HCT116 (cell line): Measurements from ENCODE around the gene GALNS. TPM values are rescaled to one million over a fixed set of nuclear protein-coding genes. Genes with fewer than 3 reads are reported as not detected.

ENCODE experiments used
- ATAC-seq: fragments of 200-7000 bp; cut with Tn5 transposase; 2 replicates; pipeline ENCODE4 v1.9.1; 2020; ENCODE audit warnings: mild to moderate bottlenecking, moderate library complexity
- BruUV-seq: library from RNA; stranded (reverse); fragments of 400-500 nt; replicated peaks from 2 replicates; lab custom pipeline; 2021; lab: Mats Ljungman, UMichigan
- CTCF ChIA-PET: fragments of 300-600 bp; sonication (Branson Sonifier 250); formaldehyde crosslinking; loops from one replicate; lab custom pipeline; 2021; ENCODE audit warnings: antibody characterized with exemption; lab: Charles Lee
- POLR2A ChIA-PET: fragments of 300-600, 350-600 bp; sonication (Branson Sonifier 250); formaldehyde crosslinking; loops from one replicate; lab custom pipeline; 2021; ENCODE audit warnings: antibody characterized with exemption; lab: Charles Lee
- RAD21 ChIA-PET, 2 experiments: fragments of 300-600 bp; sonication (Branson Sonifier 250); formaldehyde crosslinking; loops; one replicate each; lab custom pipeline; 2023; ENCODE audit warnings: low total read pairs in 2 of 2; ENCODE audit not compliant: uncharacterized antibody in 2 of 2, unreplicated experiment in 2 of 2, low non-redundant PET in 1 of 2; lab: Charles Lee
- DNase-seq: peaks from one replicate; pipeline ENCODE4 v3.0.0-alpha.2; 2010; ENCODE audit warnings: low read depth, low spot score
- H2AFZ ChIP-seq: fragments of 200-600 bp; shearing (Covaris generic), sonication (generic); 2 replicates; pipeline ENCODE4 v1.6.1; 2017; ENCODE audit warnings: low read depth, mixed run types, mixed read lengths, antibody characterized with exemption, low read length; ENCODE audit not compliant: poor library complexity, severe bottlenecking
- H3K27ac ChIP-seq: 2 replicates; pipeline ENCODE4 v1.5.1; 2012; ENCODE audit warnings: low read depth, low read length
- H3K27me3 ChIP-seq: fragments of 200-600 bp; sonication (generic); 2 replicates; pipeline ENCODE4 v1.6.1; 2016; ENCODE audit warnings: mixed run types, low read length, mixed read lengths; ENCODE audit not compliant: insufficient read depth
- H3K36me3 ChIP-seq, 2 experiments: fragments of 200-500 bp in 1 of 2; fragments of 200-600 bp in 1 of 2; sonication (Bioruptor generic) in 1 of 2; sonication (generic) in 1 of 2; 2 replicates each; pipeline versions ENCODE4 v1.5.1 to v1.6.1; 2014 to 2016; ENCODE audit warnings: low read length in 2 of 2, inconsistent platforms in 1 of 2, mixed read lengths in 1 of 2, mixed run types in 1 of 2; ENCODE audit not compliant: insufficient read depth in 2 of 2, control insufficient read depth in 1 of 2
- H3K4me1 ChIP-seq, 2 experiments: fragments of 200-600 bp in 1 of 2; sonication (generic) in 1 of 2; 2 replicates each; pipeline versions ENCODE4 v1.5.1 to v1.6.1; 2012 to 2017; ENCODE audit warnings: low read length in 2 of 2, inconsistent platforms in 1 of 2, mild to moderate bottlenecking in 1 of 2, mixed read lengths in 1 of 2, mixed run types in 1 of 2, moderate library complexity in 1 of 2; ENCODE audit not compliant: insufficient read depth in 2 of 2, control insufficient read depth in 1 of 2
- H3K4me2 ChIP-seq: fragments of 200-600 bp; sonication (generic); 2 replicates; pipeline ENCODE4 v1.6.1; 2017; ENCODE audit warnings: mixed run types, low read length, mixed read lengths
- H3K4me3 ChIP-seq, 2 experiments: fragments of 200-600 bp in 1 of 2; sonication (generic) in 1 of 2; replicated peaks in 1 of 2; 2 replicates each; pipeline ENCODE4 v1.5.1; 2011 to 2016; ENCODE audit warnings: low read length in 2 of 2, control low read depth in 1 of 2, low read depth in 1 of 2, mild to moderate bottlenecking in 1 of 2, mixed read lengths in 1 of 2, mixed run types in 1 of 2
- H3K79me2 ChIP-seq: fragments of 200-600 bp; sonication (generic); 2 replicates; pipeline ENCODE4 v1.6.1; 2017; ENCODE audit warnings: mild to moderate bottlenecking, mixed run types, low read length, moderate library complexity, mixed read lengths; ENCODE audit not compliant: insufficient read depth
- H3K9ac ChIP-seq: fragments of 200-600 bp; sonication (generic); 2 replicates; pipeline ENCODE4 v1.6.1; 2016; ENCODE audit warnings: low read length, mixed read lengths
- H3K9me2 ChIP-seq: fragments of 200-600 bp; sonication (generic), shearing (Covaris generic); 2 replicates; pipeline ENCODE4 v1.6.1; 2017; ENCODE audit warnings: mixed run types, mild to moderate bottlenecking, moderate library complexity; ENCODE audit not compliant: insufficient read depth
- H3K9me3 ChIP-seq, 2 experiments: fragments of 200-500 bp in 1 of 2; fragments of 200-600 bp in 1 of 2; sonication (Bioruptor generic) in 1 of 2; sonication (generic) in 1 of 2; 2 replicates each; pipeline ENCODE4 v1.6.1; 2014 to 2017; ENCODE audit warnings: low read length in 2 of 2, mixed read lengths in 2 of 2, inconsistent platforms in 1 of 2, low read depth in 1 of 2, mild to moderate bottlenecking in 1 of 2, mixed run types in 1 of 2, moderate library complexity in 1 of 2; ENCODE audit not compliant: control insufficient read depth in 1 of 2, insufficient read depth in 1 of 2
- H4K20me1 ChIP-seq: fragments of 200-600 bp; sonication (generic), shearing (Covaris generic); 2 replicates; pipeline ENCODE4 v1.6.1; 2017; ENCODE audit warnings: mixed run types, mild to moderate bottlenecking, moderate library complexity; ENCODE audit not compliant: insufficient read depth
- CEBPB ChIP-seq: IDR thresholded peaks from 2 replicates; pipeline ENCODE4 v1.6.1; 2012; ENCODE audit warnings: low read depth
- EGR1 ChIP-seq: IDR thresholded peaks from 2 replicates; pipeline ENCODE4 v1.6.1; 2012; ENCODE audit warnings: low read depth
- ELF1 ChIP-seq: IDR thresholded peaks from 2 replicates; pipeline ENCODE4 v1.6.1; 2012; ENCODE audit warnings: low read depth, borderline replicate concordance
- EZH2 ChIP-seq: fragments of 200-600 bp; sonication (generic); IDR thresholded peaks from 2 replicates; pipeline ENCODE4 v1.6.1; 2017; ENCODE audit warnings: antibody characterized with exemption, mixed run types
- FOSL1 ChIP-seq: IDR thresholded peaks from 2 replicates; pipeline ENCODE4 v1.6.1; 2012; ENCODE audit warnings: low read depth
- JUND ChIP-seq: IDR thresholded peaks from 2 replicates; pipeline ENCODE4 v1.6.1; 2012
- RAD21 ChIP-seq: IDR thresholded peaks from 2 replicates; pipeline ENCODE4 v1.6.1; 2012; ENCODE audit warnings: low read depth, mild to moderate bottlenecking
- SIN3A ChIP-seq: IDR thresholded peaks from 2 replicates; pipeline ENCODE4 v1.6.1; 2012; ENCODE audit warnings: low read depth
- SP1 ChIP-seq: IDR thresholded peaks from 2 replicates; pipeline ENCODE4 v1.6.1; 2012; ENCODE audit warnings: low read depth
- YY1 ChIP-seq: IDR thresholded peaks from 2 replicates; pipeline ENCODE4 v1.6.1; 2011; ENCODE audit warnings: low read length, low read depth, moderate library complexity, mild to moderate bottlenecking; ENCODE audit not compliant: insufficient replicate concordance; ENCODE audit errors: extremely low read depth
- ZFX ChIP-seq: fragments of 450-650 bp; IDR thresholded peaks from 2 replicates; pipeline ENCODE4 v1.6.1; 2017
- ZNF274 ChIP-seq: fragments of 200-500 bp; sonication (Bioruptor generic); IDR thresholded peaks from 2 replicates; pipeline ENCODE4 v1.6.1; 2014; ENCODE audit warnings: mild to moderate bottlenecking, low read depth, low read length, inconsistent platforms
- intact Hi-C: fragments of 100-400 bp; cut with micrococcal nuclease; formaldehyde crosslinking; loops from 2 replicates; pipeline ENCODE4 v1.10.0; 2022
- total RNA-seq: library from RNA; stranded (reverse); gene quantifications from one replicate; pipeline ENCODE4 v1.2.1, GENCODE V29; 2021; ENCODE audit not compliant: unreplicated experiment
- TF ChIP-seq, protein P1 (sequence below), 3 experiments: fragments of 200-600 bp in 1 of 3; sonication (generic) in 1 of 3; IDR thresholded peaks in 2 of 3; conservative IDR thresholded peaks in 1 of 3; 2 replicates each; pipeline ENCODE4 v1.5.1; 2012 to 2017; ENCODE audit warnings: low read depth in 2 of 3, low read length in 2 of 3, antibody characterized with exemption in 1 of 3, borderline replicate concordance in 1 of 3, control low read depth in 1 of 3, mild to moderate bottlenecking in 1 of 3, mixed read lengths in 1 of 3, mixed run types in 1 of 3, moderate library complexity in 1 of 3; ENCODE audit not compliant: insufficient read depth in 1 of 3
- TF ChIP-seq, protein P2 (sequence below): IDR thresholded peaks from 2 replicates; pipeline ENCODE4 v1.6.1; 2012; ENCODE audit warnings: low read depth
- TF ChIP-seq, protein P3 (sequence below): IDR thresholded peaks from 2 replicates; pipeline ENCODE4 v1.6.1; 2012
- TF ChIP-seq, protein P4 (sequence below): IDR thresholded peaks from 2 replicates; pipeline ENCODE4 v1.6.1; 2012

GALNS gene
- total RNA-seq, 1 experiment from 2014 or later, result 44.6 TPM

DNA sequence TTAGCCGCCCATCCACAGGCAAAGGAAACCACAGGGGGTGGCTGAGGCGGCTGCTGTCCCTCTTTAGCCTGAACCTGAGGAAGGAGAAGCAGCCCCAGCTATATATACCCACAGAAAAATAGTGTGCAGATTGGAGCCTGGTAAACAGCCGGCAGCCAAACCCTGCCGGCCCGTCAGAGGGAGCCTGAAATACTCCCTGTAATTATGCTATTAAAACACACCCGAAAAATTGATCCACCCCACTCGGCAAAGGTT, 78.5 kb downstream of the GALNS start:
- RAD21 ChIA-PET, result no interaction called here
- H3K27ac ChIP-seq, result peak overlapping the region; percentile 8; the same call in 1 of the 2 replicates
- H3K9me3 ChIP-seq, result no peaks in the 10 kb centered on the region
- H3K36me3 ChIP-seq, result peaks cover 0 to 7% of the 10 kb centered on the region in 2 experiments; a peak in 1 of 4 replicates
- peaks cover 99% of the 10 kb centered on the region for H3K79me2 ChIP-seq
- H3K4me3 ChIP-seq, result no peak overlapping the region
- DNase-seq, result no peak
- intact Hi-C loops, result no loop called here
- no peak for ATAC-seq
- H4K20me1 ChIP-seq, result peaks cover 11% of the 10 kb centered on the region; the same call in 1 of the 2 replicates
- no TSS peak for BruUV-seq
- CTCF ChIA-PET, result no interaction called here
- POLR2A ChIA-PET, result no interaction called here
- no peaks in the 10 kb centered on the region for H3K27me3 ChIP-seq
- H3K9me2 ChIP-seq, result no peaks in the 10 kb centered on the region
- no peak overlapping the region for H2AFZ ChIP-seq
- no peak for TF ChIP-seq CEBPB
- no peak for TF ChIP-seq ZNF274
- no peak for TF ChIP-seq EGR1
- TF ChIP-seq, protein P1, sequence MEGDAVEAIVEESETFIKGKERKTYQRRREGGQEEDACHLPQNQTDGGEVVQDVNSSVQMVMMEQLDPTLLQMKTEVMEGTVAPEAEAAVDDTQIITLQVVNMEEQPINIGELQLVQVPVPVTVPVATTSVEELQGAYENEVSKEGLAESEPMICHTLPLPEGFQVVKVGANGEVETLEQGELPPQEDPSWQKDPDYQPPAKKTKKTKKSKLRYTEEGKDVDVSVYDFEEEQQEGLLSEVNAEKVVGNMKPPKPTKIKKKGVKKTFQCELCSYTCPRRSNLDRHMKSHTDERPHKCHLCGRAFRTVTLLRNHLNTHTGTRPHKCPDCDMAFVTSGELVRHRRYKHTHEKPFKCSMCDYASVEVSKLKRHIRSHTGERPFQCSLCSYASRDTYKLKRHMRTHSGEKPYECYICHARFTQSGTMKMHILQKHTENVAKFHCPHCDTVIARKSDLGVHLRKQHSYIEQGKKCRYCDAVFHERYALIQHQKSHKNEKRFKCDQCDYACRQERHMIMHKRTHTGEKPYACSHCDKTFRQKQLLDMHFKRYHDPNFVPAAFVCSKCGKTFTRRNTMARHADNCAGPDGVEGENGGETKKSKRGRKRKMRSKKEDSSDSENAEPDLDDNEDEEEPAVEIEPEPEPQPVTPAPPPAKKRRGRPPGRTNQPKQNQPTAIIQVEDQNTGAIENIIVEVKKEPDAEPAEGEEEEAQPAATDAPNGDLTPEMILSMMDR (IDR thresholded peaks at IDR 0.05 in 2 of 3, conservative IDR thresholded peaks at IDR 0.05 in 1 of 3; ENCODE audit: borderline replicate concordance in 1 of 3, insufficient read depth in 1 of 3, low read depth in 2 of 3, low read length in 2 of 3), result no peak
- no peak for TF ChIP-seq ZFX
- TF ChIP-seq FOSL1, result no peak
- no peak for TF ChIP-seq RAD21
- no peak for TF ChIP-seq ELF1
- no peak for TF ChIP-seq YY1
- TF ChIP-seq SP1, result no peak
- TF ChIP-seq, protein P2, sequence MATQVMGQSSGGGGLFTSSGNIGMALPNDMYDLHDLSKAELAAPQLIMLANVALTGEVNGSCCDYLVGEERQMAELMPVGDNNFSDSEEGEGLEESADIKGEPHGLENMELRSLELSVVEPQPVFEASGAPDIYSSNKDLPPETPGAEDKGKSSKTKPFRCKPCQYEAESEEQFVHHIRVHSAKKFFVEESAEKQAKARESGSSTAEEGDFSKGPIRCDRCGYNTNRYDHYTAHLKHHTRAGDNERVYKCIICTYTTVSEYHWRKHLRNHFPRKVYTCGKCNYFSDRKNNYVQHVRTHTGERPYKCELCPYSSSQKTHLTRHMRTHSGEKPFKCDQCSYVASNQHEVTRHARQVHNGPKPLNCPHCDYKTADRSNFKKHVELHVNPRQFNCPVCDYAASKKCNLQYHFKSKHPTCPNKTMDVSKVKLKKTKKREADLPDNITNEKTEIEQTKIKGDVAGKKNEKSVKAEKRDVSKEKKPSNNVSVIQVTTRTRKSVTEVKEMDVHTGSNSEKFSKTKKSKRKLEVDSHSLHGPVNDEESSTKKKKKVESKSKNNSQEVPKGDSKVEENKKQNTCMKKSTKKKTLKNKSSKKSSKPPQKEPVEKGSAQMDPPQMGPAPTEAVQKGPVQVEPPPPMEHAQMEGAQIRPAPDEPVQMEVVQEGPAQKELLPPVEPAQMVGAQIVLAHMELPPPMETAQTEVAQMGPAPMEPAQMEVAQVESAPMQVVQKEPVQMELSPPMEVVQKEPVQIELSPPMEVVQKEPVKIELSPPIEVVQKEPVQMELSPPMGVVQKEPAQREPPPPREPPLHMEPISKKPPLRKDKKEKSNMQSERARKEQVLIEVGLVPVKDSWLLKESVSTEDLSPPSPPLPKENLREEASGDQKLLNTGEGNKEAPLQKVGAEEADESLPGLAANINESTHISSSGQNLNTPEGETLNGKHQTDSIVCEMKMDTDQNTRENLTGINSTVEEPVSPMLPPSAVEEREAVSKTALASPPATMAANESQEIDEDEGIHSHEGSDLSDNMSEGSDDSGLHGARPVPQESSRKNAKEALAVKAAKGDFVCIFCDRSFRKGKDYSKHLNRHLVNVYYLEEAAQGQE, result no peak
- TF ChIP-seq JUND, result no peak
- TF ChIP-seq, protein P3, sequence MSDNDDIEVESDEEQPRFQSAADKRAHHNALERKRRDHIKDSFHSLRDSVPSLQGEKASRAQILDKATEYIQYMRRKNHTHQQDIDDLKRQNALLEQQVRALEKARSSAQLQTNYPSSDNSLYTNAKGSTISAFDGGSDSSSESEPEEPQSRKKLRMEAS, result no peak
- TF ChIP-seq, protein P4, sequence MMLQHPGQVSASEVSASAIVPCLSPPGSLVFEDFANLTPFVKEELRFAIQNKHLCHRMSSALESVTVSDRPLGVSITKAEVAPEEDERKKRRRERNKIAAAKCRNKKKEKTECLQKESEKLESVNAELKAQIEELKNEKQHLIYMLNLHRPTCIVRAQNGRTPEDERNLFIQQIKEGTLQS, result no peak
- no peak for TF ChIP-seq EZH2
- no peak for TF ChIP-seq SIN3A
- peaks cover 51 to 61% of the 10 kb centered on the region in 2 experiments for H3K4me1 ChIP-seq
- H3K4me2 ChIP-seq, result no peak overlapping the region
- H3K9ac ChIP-seq, result no peak overlapping the region
